Measurements from ENCODE around the gene MMP20.

The MMP20 gene

GRCh38 chr11:102545701-102546100 is 79.4 kb downstream of the MMP20 start:
- Histone ChIP-seq H3K36me3 (ENCODE audit: insufficient read depth, low read length) (no peaks in the 10 kb centered on the region), H3K4me1 (ENCODE audit: insufficient read depth, low read length) (peaks cover 5% of the 10 kb centered on the region; the same call in 1 of the 2 replicates), H3K9me3 (ENCODE audit: control insufficient read depth, insufficient read depth, low read length) (no peaks in the 10 kb centered on the region), H3K9ac (ENCODE audit: low read depth, low read length) (no peak overlapping the region)

DNA sequence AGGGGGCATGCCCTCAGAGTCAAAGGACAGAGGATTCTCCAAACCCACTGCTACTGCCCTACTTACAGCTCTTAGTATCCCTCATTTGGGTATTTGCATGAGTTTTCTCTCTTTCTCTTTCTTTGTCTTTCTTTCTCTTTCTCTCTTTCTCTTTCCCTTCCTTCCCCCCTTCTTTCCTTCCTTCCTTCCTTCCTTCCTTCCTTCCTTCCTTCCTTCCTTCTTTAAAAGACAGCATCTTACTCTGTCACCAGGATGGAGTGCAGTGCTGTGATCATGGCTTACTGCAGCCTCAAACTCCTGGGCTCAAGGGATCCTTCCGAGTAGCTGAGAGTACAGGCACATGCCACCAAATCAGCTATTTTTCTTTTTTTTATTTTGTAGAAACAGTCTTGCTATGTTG is 80.5 kb downstream of the MMP20 start:
- H3K9ac ChIP-seq (ENCODE audit: low read depth, low read length): no peak overlapping the region
- peaks cover 5% of the 10 kb centered on the region; the same call in 1 of the 2 replicates for H3K4me1 ChIP-seq (ENCODE audit: insufficient read depth, low read length)
- H3K9me3 ChIP-seq (ENCODE audit: control insufficient read depth, insufficient read depth, low read length): no peaks in the 10 kb centered on the region
- no peaks in the 10 kb centered on the region for H3K36me3 ChIP-seq (ENCODE audit: insufficient read depth, low read length)

- Histone ChIP-seq H3K9ac (ENCODE audit: low read depth, low read length) (no peak overlapping the region), H3K4me1 (ENCODE audit: insufficient read depth, low read length) (no peaks in the 10 kb centered on the region), H3K9me3 (ENCODE audit: control insufficient read depth, insufficient read depth, low read length) (no peaks in the 10 kb centered on the region), H3K36me3 (ENCODE audit: insufficient read depth, low read length) (no peaks in the 10 kb centered on the region)
These were observed 85.6 kb downstream of the MMP20 start for GRCh38 chr11:102539567-102539966.

- Histone ChIP-seq H3K4me1 (ENCODE audit: insufficient read depth, low read length) (no peaks in the 10 kb centered on the region), H3K9me3 (ENCODE audit: control insufficient read depth, insufficient read depth, low read length) (no peaks in the 10 kb centered on the region), H3K9ac (ENCODE audit: low read depth, low read length) (no peak overlapping the region), H3K36me3 (ENCODE audit: insufficient read depth, low read length) (no peaks in the 10 kb centered on the region)
These were observed 86.2 kb downstream of the MMP20 start for GRCh38 chr11:102538932-102539331.

- Histone ChIP-seq H3K9me3 (ENCODE audit: control insufficient read depth, insufficient read depth, low read length) (no peaks in the 10 kb centered on the region), H3K4me1 (ENCODE audit: insufficient read depth, low read length) (no peaks in the 10 kb centered on the region), H3K9ac (ENCODE audit: low read depth, low read length) (no peak overlapping the region), H3K36me3 (ENCODE audit: insufficient read depth, low read length) (no peaks in the 10 kb centered on the region)
These were observed 90.8 kb downstream of the MMP20 start for GRCh38 chr11:102534261-102534872.

GRCh38 chr11:102530558-102530957 is 94.6 kb downstream of the MMP20 start, which contains the start of gene MMP7:
Gene MMP7 (minus strand): TSS chr11:102530747. CDS start chr11:102530700, 47 bp downstream.
- Histone ChIP-seq H3K4me1 (ENCODE audit: insufficient read depth, low read length) (no peaks in the 10 kb centered on the region), H3K36me3 (ENCODE audit: insufficient read depth, low read length) (no peaks in the 10 kb centered on the region), H3K9me3 (ENCODE audit: control insufficient read depth, insufficient read depth, low read length) (no peaks in the 10 kb centered on the region), H3K9ac (ENCODE audit: low read depth, low read length) (no peak within 1 kb of the TSS)

DNA sequence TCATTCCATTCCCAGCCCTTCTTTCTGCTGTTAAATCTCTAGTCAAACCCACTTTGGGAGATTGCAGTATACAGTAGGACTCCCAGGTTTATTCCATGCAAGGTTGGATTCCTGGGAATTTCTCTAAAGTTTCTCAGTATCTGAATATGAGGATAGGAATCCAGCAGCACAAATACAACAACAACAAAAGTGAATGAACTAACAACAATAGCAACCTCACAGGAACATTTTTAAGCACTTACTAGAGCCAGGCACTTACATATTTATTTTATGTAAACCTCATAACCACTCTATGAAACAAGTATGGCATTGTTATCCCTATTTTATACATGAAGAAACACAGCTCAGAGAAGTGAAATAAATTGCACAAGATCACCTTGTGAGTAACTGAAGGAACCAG is 96.5 kb downstream of the MMP20 start:
- no peaks in the 10 kb centered on the region for H3K36me3 ChIP-seq (ENCODE audit: insufficient read depth, low read length)
- H3K4me1 ChIP-seq (ENCODE audit: insufficient read depth, low read length): no peaks in the 10 kb centered on the region
- no peaks in the 10 kb centered on the region for H3K9me3 ChIP-seq (ENCODE audit: control insufficient read depth, insufficient read depth, low read length)
- H3K9ac ChIP-seq (ENCODE audit: low read depth, low read length): no peak overlapping the region

- Histone ChIP-seq H3K9ac (ENCODE audit: low read depth, low read length) (no peak overlapping the region), H3K4me1 (ENCODE audit: insufficient read depth, low read length) (no peaks in the 10 kb centered on the region)
These were observed 97.4 kb downstream of the MMP20 start for GRCh38 chr11:102527684-102528083.

DNA sequence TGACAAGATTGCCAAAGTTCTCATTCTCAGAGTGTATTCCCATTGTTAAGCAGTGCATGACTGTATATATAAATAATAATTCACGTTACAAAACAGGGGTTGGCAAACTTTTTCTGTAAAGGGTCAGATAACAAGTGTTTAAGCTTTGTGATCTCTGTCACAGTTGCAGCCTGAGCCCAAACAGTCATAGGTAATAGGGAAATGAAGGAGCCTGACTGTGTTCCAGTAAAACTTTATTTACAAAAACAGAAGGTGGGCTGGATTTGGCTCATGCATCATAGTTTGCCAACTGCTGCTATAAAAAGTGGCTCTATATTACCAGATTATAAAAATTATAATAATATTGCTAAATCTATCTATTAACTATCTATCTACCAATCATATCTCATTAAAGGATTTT is 98.1 kb downstream of the MMP20 start:
- Histone ChIP-seq H3K4me1 (ENCODE audit: insufficient read depth, low read length) (no peaks in the 10 kb centered on the region), H3K36me3 (ENCODE audit: insufficient read depth, low read length) (no peaks in the 10 kb centered on the region), H3K9me3 (ENCODE audit: control insufficient read depth, insufficient read depth, low read length) (no peaks in the 10 kb centered on the region), H3K9ac (ENCODE audit: low read depth, low read length) (no peak overlapping the region)

More at GRCh38 chr11:102527684-102528083, 97.4 kb downstream of the MMP20 start:
- Histone ChIP-seq H3K36me3 (ENCODE audit: insufficient read depth, low read length) (no peaks in the 10 kb centered on the region), H3K9me3 (ENCODE audit: control insufficient read depth, insufficient read depth, low read length) (no peaks in the 10 kb centered on the region)
